Astrocyte of the cerebellum (primary cell): Measurements from ENCODE around the gene HLA-DRB1.
"Not testable (repeated sequence)": the region's sequence is repeated elsewhere in the genome, so short reads cannot be mapped to it uniquely, and the experiment has no call there.

ENCODE experiments used
- DNase-seq: peaks from one replicate; pipeline ENCODE4 v3.0.0-alpha.2; 2011; ENCODE audit warnings: low read depth
- H3K4me3 ChIP-seq: 2 replicates; pipeline ENCODE4 v1.5.1; 2011; ENCODE audit warnings: mild to moderate bottlenecking, low read depth, low read length, moderate library complexity
- CTCF ChIP-seq: IDR thresholded peaks from 2 replicates; pipeline ENCODE4 v1.5.1; 2012; ENCODE audit warnings: low read length, low read depth, moderate library complexity, mild to moderate bottlenecking; ENCODE audit errors: missing control alignments
- in situ Hi-C: cut with HindIII; loops from 2 replicates; pipeline ENCODE4 v1.10.0; 2017; ENCODE audit warnings: low sequenced_read_pairs

HLA-DRB1 gene

DNA sequence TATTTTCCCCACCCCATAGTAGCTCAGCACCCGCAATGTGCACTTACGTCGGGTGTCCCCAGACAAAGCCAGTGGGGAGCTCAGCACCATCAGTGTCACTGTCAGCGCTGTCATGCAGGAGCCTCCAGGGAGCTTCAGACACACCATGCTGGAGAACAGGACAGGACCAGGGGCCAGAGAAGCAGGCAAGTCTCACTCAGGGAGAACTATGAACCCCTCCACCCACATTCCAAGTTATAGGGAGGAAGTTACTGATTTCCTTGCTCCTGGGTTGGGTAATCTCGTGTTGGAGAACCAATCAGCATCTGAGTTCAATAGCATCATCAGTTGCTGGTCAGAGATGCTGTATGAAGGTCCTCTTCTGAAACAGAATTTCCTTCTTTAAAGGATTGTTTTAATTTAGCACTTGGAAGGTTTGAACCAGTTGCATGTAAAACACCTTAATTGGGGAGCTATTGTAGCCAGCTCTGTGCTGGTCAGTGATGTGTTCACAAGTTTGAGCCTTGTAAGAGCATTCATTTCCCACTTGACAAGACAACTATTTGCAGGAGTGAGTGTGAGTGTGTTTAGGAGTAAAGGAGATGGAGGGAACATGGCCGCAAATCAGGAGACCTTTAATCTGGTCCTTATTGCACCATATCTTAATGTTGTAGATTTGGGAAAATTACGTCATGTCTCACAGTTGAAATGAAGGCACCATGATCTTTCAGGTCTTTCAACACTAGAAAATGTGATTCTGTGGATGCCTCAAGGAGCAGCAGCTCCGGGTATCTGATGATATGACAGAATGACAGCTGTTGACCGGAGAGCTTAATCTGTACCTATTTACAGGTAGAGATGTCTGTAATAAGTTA lies at the start of gene HLA-DRB1:
HLA-DRB1 (minus strand) TSS at position 253 of the 854 bp plus-strand sequence; CDS start at position 147, 106 bp downstream.
- in situ Hi-C loops = no loop called here

GRCh38 chr6:32638532-32639219 lies 49.0 kb upstream of the HLA-DRB1 start:
- no peak for DNase-seq
- TF ChIP-seq CTCF = no peak
- in situ Hi-C loops = no loop called here
- H3K4me3 ChIP-seq = no peak overlapping the region

More for the DNA sequence above, at the start of gene HLA-DRB1:
- TF ChIP-seq CTCF = no peak
- no peak within 1 kb of the TSS for H3K4me3 ChIP-seq
- DNase-seq = no peak

GRCh38 chr6:32637883-32638282 lies 48.2 kb upstream of the HLA-DRB1 start:
- DNase-seq = no peak
- TF ChIP-seq CTCF = no peak
- H3K4me3 ChIP-seq = no peak overlapping the region
- in situ Hi-C loops = no loop called here

GRCh38 chr6:32637219-32637880 lies 47.7 kb upstream of the HLA-DRB1 start, which contains the start of gene HLA-DQA1:
HLA-DQA1 (plus strand) TSS chr6:32637406; CDS start chr6:32637459, 53 bp downstream.
- H3K4me3 ChIP-seq = no peak within 1 kb of the TSS
- in situ Hi-C loops = no loop called here
- no peak for TF ChIP-seq CTCF
- DNase-seq = no peak

DNA sequence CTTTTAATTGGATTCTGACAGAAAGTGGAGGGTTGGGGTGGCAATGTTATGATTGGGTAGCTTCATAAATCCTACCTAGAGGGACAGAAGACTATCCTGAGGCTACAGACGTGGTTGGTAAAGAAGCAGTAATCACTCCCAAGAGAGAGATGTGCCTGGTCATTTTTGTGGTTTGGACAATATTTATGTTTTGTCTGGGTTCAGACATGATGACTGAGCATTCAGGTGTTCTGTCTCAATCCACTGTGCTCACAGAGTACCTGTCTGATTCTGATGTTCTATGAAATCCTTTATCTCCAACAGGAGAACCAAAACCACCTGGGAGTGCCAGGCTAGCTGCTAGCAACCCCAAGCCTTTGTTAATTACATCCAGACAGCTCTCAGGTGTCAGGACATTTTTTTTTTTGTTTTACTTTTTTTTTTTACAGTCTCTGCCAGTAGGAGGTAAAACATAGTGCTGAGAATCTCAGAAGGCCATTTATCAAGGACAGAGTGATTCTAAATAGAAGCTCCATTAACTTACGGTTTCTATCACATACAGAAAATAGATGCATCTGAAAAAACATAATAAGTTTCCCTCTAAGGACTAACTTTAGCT lies 46.0 kb upstream of the HLA-DRB1 start:
- in situ Hi-C loops = no loop called here
- DNase-seq = no peak

GRCh38 chr6:32629793-32630192 lies 40.1 kb upstream of the HLA-DRB1 start:
- DNase-seq, in situ Hi-C loops, H3K4me3 ChIP-seq: not testable (repeated sequence)

More for the DNA sequence above, 46.0 kb upstream of the HLA-DRB1 start:
- H3K4me3 ChIP-seq = no peak overlapping the region
- TF ChIP-seq CTCF = no peak
